GM21576 (cell line): Measurements from ENCODE around the gene HLA-DPB1.

Source experiments
- ATAC-seq: cut with Tn5 transposase; IDR thresholded peaks from one replicate; pipeline ENCODE4 v1.9.1; 2021; ENCODE audit warnings: mild to moderate bottlenecking, moderate library complexity; ENCODE audit not compliant: unreplicated experiment

Gene HLA-DPB1

DNA sequence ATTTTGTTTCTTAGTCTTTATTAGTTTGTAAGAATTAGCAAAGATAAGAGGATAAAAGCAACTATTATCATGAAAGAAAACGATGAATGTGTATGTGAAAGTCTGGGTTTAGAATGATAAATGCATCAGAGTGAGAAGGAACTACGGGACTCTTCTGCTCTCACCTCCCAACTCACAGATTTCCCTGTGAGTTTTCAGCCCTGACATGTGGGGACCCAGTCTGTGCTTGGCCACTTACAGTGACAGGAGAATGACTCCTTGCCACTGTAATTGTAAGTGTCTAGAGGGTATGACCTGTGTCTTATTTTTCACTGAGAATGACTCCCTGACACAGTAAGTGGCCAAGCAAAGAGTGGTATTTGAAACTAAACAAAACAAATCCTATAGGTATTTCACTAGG is 4.9 kb upstream of the HLA-DPB1 start:
- ATAC-seq: no peak

DNA sequence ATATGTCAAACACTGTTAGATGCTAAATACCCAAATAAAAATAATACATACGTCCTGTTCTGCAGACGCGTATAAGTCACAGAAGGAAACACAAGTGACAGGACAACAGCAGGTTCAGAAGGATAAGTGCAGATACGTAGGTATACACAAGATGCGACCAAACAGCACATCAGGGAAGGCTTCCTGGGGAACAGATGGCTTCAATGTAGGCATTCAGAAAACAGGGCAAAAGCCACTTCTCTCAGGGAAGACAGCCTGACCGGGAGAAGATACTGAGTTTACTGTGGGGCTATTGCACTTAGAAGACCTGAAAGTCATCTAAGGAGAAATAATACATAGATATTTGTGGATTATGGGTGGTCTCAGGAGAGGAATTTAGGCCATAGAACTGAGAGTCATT is 4.2 kb upstream of the HLA-DPB1 start:
- ATAC-seq: no peak

GRCh38 chr6:33072508-33073100 is 3.2 kb upstream of the HLA-DPB1 start:
- ATAC-seq: no peak

DNA sequence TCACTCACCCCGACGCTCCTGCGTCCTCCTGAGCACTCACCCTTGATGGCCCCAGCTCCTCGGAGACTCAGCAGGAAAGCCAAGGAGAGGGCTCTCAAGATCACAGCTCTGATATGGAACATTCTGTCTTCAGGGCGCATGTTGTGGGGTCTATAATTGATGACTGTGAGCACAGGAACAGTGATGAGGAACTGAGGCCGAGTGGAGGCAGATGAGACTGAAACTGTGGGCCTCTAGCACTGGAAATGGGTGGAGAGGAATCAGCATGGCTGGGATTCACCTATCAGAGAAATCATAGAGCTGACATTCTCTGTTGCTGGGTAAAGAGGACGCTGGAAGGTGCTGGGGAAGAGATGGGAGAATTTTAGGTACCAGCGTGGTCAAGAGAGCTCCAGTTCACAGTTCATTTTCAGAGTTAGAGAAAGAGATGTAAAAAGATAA is 2.3 kb upstream of the HLA-DPB1 start, which contains the start of gene HLA-DPA1:
TSS of gene HLA-DPA1 (minus strand) at position 219 of the 441 bp plus-strand sequence.
- peak; percentile 62 for ATAC-seq

- peak; percentile 14 for ATAC-seq
Measured at GRCh38 chr6:33075208-33075567, 602 bp upstream of the HLA-DPB1 start.

- ATAC-seq: no peak
Measured at GRCh38 chr6:33076406-33076934, 680 bp downstream of the HLA-DPB1 start.

DNA sequence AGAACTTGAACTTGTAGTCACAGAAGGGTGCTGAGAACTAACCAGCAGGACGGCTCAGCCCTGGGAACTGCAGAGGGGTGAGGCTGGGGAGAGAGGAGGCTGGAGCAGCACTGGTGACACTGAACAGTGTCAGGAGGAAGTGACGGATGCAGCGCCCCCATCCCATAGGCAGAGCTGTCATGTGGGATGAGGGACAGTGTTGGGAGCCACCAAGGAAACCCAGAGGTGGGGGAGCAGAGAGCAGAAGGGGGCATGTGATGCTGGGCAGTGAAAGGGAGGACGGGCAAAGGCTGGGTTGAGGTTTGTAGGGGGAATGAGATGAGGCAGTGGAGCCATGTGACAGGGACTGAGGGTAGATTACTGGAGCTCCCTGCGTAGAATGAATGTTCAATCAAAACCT is 2.1 kb downstream of the HLA-DPB1 start:
- no peak for ATAC-seq

DNA sequence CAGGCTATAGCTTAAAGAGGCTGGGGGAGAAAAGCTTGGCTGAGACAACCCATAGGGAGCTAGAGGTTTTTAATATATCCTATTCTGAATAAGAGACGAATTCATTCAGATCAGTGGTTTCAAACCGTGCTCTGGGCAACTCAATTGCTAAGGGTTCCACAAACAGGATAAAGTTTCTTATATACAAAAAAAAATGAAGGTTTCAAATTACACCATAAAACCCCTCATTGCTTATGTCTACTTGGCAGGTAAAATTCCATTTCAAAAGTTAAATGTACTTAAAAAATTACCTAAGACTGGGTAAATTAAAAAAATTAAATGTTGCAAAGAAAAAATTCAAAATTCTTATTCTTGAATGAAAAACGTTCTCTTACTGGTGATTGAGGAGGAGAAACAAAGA is 2.7 kb downstream of the HLA-DPB1 start:
- ATAC-seq: no peak

DNA sequence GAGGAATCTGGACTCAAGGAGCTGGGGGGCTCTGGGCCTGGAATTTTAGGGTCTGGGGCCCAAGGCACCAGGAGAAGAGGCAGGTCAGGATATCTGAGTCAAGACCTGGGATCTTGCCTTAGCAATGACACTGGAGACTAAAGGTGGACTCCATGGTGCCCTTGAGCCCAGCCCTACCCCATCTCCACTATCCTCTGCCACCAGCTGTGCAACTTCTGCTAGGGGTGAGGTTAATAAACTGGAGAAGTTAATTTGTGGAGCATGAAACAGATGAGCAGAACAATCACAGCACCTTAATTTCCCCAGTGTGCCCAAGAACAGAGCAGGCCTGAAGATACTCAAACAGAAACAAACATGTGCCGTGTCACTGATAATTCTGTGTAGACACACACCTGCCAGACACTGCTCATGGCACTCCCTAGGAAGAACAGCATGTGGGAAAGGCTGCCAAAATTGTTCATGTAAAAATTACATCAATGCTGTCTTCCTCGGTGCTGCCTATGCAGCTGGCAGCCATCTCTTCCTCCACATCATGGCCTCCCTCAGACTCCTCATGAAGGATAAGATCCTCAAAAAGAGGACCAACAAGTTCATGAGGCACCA is 3.2 kb downstream of the HLA-DPB1 start:
- no peak for ATAC-seq

DNA sequence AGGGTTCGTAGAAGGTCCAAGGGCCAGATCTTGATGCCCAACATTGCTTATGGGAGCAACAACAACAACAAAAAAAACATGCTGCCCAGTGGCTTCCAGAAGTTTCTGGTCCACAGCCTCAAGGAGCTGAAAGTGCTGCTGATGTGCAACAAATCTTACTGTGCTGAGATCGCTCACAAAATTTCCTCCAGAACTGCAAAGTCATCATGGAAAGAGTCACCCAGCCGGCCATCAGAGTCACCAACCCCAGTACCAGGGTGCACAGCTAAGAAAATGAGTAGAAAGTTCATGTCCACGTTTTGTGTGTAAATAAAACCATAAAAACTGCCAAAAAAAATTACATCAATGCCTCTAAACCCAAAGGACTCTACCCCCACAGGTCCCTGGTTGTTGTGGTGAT is 3.8 kb downstream of the HLA-DPB1 start:
- no peak for ATAC-seq

DNA sequence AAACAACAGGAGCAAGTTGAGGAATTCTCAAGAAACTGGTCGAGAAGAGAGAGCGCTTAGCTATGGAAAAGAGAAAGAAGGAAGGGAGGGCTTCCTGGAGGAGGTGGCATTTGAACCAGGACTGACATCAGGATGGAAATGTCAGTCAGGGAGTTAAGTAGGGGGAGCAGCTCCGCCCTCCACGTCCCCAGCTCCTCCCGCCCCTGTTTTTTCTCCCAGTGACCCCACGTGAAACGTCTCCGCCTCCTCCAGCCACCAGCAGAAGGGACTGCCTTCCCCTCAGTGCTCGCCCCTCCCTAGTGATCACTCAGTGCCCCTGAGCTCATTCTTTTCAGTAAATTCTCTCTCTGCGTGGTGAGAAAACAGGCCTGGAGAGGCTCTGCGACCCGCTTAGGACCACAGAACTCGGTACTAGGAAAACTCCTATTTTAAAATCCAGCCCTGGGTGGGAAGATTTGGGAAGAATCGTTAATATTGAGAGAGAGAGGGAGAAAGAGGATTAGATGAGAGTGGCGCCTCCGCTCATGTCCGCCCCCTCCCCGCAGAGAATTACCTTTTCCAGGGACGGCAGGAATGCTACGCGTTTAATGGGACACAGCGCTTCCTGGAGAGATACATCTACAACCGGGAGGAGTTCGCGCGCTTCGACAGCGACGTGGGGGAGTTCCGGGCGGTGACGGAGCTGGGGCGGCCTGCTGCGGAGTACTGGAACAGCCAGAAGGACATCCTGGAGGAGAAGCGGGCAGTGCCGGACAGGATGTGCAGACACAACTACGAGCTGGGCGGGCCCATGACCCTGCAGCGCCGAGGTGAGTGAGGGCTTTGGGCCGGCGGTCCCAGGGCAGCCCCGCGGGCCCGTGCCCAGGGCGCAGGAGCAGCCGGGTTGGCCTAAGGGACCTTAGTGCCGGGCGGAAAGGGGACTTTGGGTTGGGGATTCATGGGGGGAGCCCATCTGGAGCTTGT is 4.6 kb downstream of the HLA-DPB1 start:
- ATAC-seq: no peak

GRCh38 chr6:33081098-33081824 is 5.5 kb downstream of the HLA-DPB1 start:
- ATAC-seq: no peak

- no peak for ATAC-seq
Measured at GRCh38 chr6:33082702-33083101, 6.9 kb downstream of the HLA-DPB1 start.

GRCh38 chr6:33085627-33086026 is 9.8 kb downstream of the HLA-DPB1 start:
- ATAC-seq: no peak

- ATAC-seq: no peak
Measured at GRCh38 chr6:33088258-33088930, 12.6 kb downstream of the HLA-DPB1 start.

DNA sequence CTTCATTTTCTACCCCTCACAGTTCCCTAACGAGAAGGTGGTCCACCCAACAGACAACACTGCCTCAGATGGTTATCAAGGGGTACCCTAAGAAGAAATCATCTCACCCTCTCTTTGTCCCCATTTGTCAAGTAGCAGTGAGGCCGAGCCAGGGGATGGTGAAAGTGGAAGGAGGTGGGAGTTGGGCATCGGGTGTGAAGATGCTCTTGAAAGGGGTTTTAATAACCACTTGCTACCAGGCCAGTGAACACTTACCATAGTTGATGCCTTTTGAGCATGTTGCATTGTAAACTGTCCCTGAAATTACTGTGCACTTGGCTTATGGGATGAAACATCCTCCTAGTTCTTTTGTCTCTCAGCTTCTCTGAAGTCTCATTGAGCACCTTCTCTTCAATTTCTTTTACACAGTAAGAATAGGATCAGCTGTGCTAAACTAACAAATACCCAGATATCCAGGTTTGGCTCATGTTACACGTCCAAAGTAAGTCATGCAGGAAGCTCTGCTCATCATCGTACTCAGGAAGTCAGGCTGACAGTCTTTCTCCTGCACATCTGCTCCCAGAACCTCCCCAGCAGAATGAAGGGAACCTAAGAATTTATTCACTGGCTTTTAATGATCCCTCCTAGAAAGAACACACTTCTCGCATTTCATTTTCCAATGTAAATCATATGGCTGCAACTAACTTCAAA is 13.3 kb downstream of the HLA-DPB1 start:
- ATAC-seq: no peak

DNA sequence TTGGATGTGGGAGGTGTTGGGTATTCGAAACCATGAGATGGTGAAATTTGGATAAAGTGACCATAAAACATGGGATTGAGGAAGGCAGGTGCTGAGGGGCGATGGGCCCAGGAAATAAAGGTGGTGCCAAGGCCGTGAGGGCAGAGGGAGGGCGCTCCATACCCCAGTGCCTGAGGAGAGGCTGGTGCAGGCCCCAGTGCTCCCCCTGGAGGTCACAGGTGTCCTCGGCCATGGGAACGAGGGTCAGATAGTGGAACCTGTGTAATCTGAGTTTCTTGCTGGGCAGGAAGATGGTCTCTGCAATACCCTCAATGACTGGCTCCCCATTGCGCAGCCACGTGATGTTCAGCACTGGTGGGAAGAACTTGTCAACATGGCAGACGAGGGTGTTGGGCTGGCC is 16.2 kb downstream of the HLA-DPB1 start:
- ATAC-seq: no peak

DNA sequence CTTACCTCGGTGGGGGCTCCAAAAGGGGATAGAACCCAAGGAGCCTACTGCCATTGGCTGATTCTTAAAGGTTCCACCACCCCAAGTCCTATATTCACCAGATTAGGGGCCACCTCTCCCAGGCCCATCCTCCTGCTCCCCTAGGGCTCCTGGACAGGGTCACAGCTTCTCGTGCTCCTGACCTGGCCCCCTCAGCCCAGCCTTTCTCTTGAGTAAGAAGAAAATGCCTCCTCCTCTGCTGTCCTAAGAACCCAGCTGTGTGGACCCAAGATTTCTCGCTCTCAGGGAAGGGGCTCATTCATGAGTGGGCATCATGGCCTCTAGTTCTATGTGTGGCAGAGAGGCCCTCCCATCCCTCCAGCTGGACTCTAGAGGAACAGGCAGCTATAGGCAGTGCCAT is 16.6 kb downstream of the HLA-DPB1 start:
- ATAC-seq: no peak

DNA sequence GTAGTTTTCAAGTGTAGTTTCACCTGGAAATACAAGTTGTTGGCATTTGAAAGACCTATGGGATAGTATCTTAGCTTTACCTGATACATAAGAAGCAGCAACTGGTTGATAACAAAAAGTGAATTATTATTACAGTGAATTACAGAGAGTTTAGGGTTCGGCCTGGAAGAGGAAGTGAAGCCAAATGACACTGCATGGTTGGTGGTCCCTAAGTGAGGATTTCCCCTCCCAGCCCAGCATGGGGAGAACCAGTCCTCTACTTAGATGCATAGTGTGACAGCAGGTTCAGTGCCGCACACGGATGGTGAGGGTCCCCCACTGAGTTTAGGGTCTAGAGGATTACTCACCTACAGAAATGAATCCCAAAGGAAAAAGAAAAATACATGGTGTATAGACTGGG is 18.1 kb downstream of the HLA-DPB1 start:
- ATAC-seq: no peak

DNA sequence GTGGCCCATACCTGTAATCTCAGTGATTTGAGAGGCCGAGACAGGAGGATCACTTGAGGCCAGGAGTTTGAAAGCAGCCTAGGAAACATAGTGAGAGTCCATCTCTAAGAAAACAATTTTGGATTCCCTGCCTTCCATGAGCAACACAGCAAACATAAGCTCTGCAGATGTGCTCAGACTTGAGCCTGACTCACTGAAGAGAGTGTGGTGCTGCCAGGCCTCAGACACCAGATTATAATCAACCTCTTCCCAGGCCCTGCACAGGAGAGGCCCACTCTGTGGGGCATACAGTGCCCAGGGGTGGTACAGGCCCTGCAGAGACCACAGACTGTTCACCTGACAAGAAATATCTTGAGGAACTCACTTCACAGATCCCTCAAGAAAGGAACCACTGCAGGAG is 19.9 kb downstream of the HLA-DPB1 start:
- ATAC-seq: no peak
